SU-DHL-6 (cell line): Measurements from ENCODE around the gene IKBKE.

ENCODE experiments used
- H2AFZ ChIP-seq: fragments of 200-600 bp; sonication (generic); 2 replicates; pipeline ENCODE4 v1.6.1; 2014; ENCODE audit warnings: low read depth, mild to moderate bottlenecking, moderate library complexity, mixed read lengths, antibody characterized with exemption, low read length; ENCODE audit not compliant: severe bottlenecking
- H3F3A ChIP-seq: fragments of 200-600 bp; shearing (Covaris generic); 2 replicates; pipeline ENCODE4 v1.6.0; 2016; ENCODE audit warnings: antibody characterized with exemption, mild to moderate bottlenecking; ENCODE audit not compliant: insufficient read depth
- H3K27ac ChIP-seq: fragments of 200-600 bp; sonication (generic); 2 replicates; pipeline ENCODE4 v1.5.1; 2016; ENCODE audit warnings: low read depth, mild to moderate bottlenecking, low read length, moderate library complexity, mixed read lengths
- H3K27me3 ChIP-seq: fragments of 200-600 bp; sonication (generic), shearing (Covaris generic); 2 replicates; pipeline ENCODE4 v1.6.0; 2014; ENCODE audit warnings: mild to moderate bottlenecking, low read length
- H3K36me3 ChIP-seq: fragments of 200-600 bp; sonication (generic); 2 replicates; pipeline ENCODE4 v1.6.1; 2014; ENCODE audit warnings: mild to moderate bottlenecking, low read length, mixed read lengths
- H3K4me2 ChIP-seq: fragments of 300-600, 200-600 bp; shearing (Covaris generic), sonication (generic); 2 replicates; pipeline ENCODE4 v1.6.0; 2014; ENCODE audit warnings: low read length, low read depth, mild to moderate bottlenecking; ENCODE audit not compliant: poor library complexity, severe bottlenecking
- H3K4me3 ChIP-seq: fragments of 200-600 bp; sonication (generic); 2 replicates; pipeline ENCODE4 v1.5.1; 2014; ENCODE audit warnings: antibody characterized with exemption, low read length, mild to moderate bottlenecking, mixed read lengths; ENCODE audit not compliant: insufficient read depth, poor library complexity, severe bottlenecking
- H3K79me2 ChIP-seq: fragments of 200-600 bp; sonication (generic); 2 replicates; pipeline ENCODE4 v1.6.1; 2014; ENCODE audit warnings: mild to moderate bottlenecking, low read length, moderate library complexity; ENCODE audit not compliant: insufficient read depth
- H3K9ac ChIP-seq: fragments of 200-600 bp; sonication (generic); 2 replicates; pipeline ENCODE4 v1.7.0; 2014; ENCODE audit warnings: mild to moderate bottlenecking, low read length
- H3K9me2 ChIP-seq: fragments of 200-600 bp; sonication (generic); replicated peaks from 2 replicates; pipeline ENCODE4 v1.6.1; 2014; ENCODE audit warnings: low read length; ENCODE audit not compliant: insufficient read depth
- H3K9me3 ChIP-seq: fragments of 200-600 bp; sonication (generic); 2 replicates; pipeline ENCODE4 v1.6.1; 2014; ENCODE audit warnings: low read length, mixed read lengths; ENCODE audit not compliant: insufficient read depth
- H4K20me1 ChIP-seq: fragments of 200-600 bp; sonication (generic); 2 replicates; pipeline ENCODE4 v1.6.1; 2014; ENCODE audit warnings: low read depth, mild to moderate bottlenecking, antibody characterized with exemption, low read length, moderate library complexity, mixed read lengths
- EZH2phosphoT487 ChIP-seq: fragments of 200-600 bp; sonication (generic), shearing (Covaris generic); conservative IDR thresholded peaks from 2 replicates; pipeline ENCODE4 v1.6.1; 2018; ENCODE audit warnings: mild to moderate bottlenecking, antibody characterized with exemption, low read length, moderate library complexity, mixed read lengths
- TF ChIP-seq, protein P1 (sequence below): fragments of 200-600 bp; sonication (generic); IDR thresholded peaks from one replicate; pipeline ENCODE4 v1.5.1; 2017; ENCODE audit warnings: antibody characterized with exemption, mild to moderate bottlenecking, low read length, moderate library complexity; ENCODE audit not compliant: insufficient read depth, poor library complexity, severe bottlenecking

The IKBKE gene

GRCh38 chr1:206468571-206468970, 1.7 kb upstream of the IKBKE start:
- H3K79me2 ChIP-seq: no peaks in the 10 kb centered on the region
- H3K36me3 ChIP-seq: no peaks in the 10 kb centered on the region
- H3K9me2 ChIP-seq: no peaks in the 10 kb centered on the region
- H4K20me1 ChIP-seq: no peaks in the 10 kb centered on the region
- H3K9me3 ChIP-seq: no peaks in the 10 kb centered on the region
- no peak overlapping the region for H2AFZ ChIP-seq
- no peak overlapping the region for H3K4me3 ChIP-seq
- H3K4me2 ChIP-seq: no peak overlapping the region
- H3F3A ChIP-seq: peaks cover 16% of the 10 kb centered on the region
- H3K9ac ChIP-seq: no peak overlapping the region
- H3K27me3 ChIP-seq: no peaks in the 10 kb centered on the region
- no peak overlapping the region for H3K27ac ChIP-seq
- no peak for TF ChIP-seq EZH2phosphoT487
- TF ChIP-seq, protein P1, sequence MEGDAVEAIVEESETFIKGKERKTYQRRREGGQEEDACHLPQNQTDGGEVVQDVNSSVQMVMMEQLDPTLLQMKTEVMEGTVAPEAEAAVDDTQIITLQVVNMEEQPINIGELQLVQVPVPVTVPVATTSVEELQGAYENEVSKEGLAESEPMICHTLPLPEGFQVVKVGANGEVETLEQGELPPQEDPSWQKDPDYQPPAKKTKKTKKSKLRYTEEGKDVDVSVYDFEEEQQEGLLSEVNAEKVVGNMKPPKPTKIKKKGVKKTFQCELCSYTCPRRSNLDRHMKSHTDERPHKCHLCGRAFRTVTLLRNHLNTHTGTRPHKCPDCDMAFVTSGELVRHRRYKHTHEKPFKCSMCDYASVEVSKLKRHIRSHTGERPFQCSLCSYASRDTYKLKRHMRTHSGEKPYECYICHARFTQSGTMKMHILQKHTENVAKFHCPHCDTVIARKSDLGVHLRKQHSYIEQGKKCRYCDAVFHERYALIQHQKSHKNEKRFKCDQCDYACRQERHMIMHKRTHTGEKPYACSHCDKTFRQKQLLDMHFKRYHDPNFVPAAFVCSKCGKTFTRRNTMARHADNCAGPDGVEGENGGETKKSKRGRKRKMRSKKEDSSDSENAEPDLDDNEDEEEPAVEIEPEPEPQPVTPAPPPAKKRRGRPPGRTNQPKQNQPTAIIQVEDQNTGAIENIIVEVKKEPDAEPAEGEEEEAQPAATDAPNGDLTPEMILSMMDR: no peak

DNA sequence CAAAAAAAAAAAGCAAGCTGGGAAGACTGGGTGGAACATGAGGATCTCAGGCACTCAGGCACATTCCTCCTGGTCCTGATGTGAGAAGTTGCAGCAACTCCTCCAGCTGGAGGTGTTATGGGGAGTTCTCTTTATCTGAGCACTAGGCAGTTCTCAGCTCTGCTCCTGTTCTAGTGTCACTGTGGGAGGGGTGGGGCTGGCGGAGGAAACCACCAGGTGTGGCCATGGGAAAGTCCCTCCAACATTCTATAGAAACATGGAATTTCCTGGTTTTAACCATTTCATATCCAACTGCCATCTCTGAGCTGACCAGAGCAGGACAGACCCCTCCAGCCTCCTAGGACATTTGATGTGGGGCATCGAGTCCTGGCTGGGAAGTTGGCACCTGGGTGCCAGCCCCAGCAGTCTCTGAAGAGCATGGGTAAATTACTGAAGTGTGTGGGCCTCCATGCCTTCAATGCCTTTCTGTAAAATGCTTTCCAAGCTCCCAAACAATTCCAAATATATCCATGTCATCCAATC, 804 bp upstream of the IKBKE start:
- Histone ChIP-seq H3K79me2 (no peaks in the 10 kb centered on the region), H3F3A (peaks cover 16% of the 10 kb centered on the region), H3K4me3 (peak overlapping the region; percentile 74), H3K4me2 (peak overlapping the region; percentile 63), H3K27me3 (no peaks in the 10 kb centered on the region), H3K27ac (peak overlapping the region; percentile 86), H3K9ac (peak overlapping the region; percentile 78; the same call in 1 of the 2 replicates), H3K9me3 (no peaks in the 10 kb centered on the region), H4K20me1 (no peaks in the 10 kb centered on the region), H3K9me2 (no peaks in the 10 kb centered on the region), H3K36me3 (no peaks in the 10 kb centered on the region), H2AFZ (peak overlapping the region; percentile 41)
- TF ChIP-seq, protein P1: no peak
- no peak for TF ChIP-seq EZH2phosphoT487

DNA sequence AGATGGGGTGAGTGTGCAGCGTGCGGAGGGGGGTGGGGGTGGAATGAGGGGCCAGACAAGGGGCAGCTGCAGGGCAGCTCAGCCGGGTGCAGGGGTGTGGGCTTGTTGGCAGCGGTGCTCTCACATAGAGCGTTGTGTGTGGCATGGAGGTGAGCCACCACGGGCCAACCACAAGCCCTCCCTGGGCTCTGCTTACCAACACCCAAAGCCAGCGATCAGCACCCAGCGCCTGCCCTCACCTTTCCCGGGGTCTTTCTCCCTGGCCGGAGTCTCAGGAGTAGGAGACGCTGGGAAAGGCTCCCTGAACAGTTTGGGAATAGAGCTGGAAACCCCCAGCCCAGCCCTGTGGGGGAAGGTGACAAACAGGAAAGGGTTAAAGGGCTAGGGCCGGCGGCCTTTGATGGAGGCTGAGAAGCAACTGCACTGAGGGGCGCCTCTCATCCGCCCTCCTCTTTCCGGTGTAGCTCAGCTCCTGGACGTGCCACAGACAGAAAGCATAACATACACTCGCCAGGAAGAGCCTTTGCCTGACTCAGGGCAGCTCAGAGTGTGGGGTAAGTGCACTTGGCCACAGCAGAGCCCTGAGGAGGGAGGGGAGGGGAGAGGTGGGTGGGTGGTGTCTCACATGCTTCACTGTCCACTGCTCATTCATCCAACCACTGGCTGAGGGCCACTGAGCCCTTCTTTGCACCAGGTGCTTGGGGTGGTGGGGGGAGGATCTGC, 577 bp downstream of the IKBKE start:
- Histone ChIP-seq H3K9ac (peak overlapping the region; percentile 78), H3K27me3 (no peaks in the 10 kb centered on the region), H3K4me3 (peak overlapping the region; percentile 74), H4K20me1 (no peaks in the 10 kb centered on the region), H3K9me3 (no peaks in the 10 kb centered on the region), H3K36me3 (no peaks in the 10 kb centered on the region), H3K9me2 (no peaks in the 10 kb centered on the region), H3F3A (peaks cover 15% of the 10 kb centered on the region), H3K27ac (peak overlapping the region; percentile 86), H2AFZ (peak overlapping the region; percentile 41), H3K4me2 (peak overlapping the region; percentile 63), H3K79me2 (no peaks in the 10 kb centered on the region)
- TF ChIP-seq EZH2phosphoT487: no peak
- TF ChIP-seq, protein P1: no peak
